K562 (cell line): ENCODE results near the gene FTSJ1. TPM values are rescaled to one million over a fixed set of nuclear protein-coding genes. Genes with fewer than 3 reads are reported as not detected.

Experiments
- DACH1 ChIP-seq: fragments of 450-650 bp; IDR thresholded peaks from 2 replicates; pipeline ENCODE4 v1.6.1; 2018; ENCODE audit not compliant: partially characterized antibody
- ERF ChIP-seq: fragments of 450-650 bp; formaldehyde crosslinking; IDR thresholded peaks from 2 replicates; pipeline ENCODE4 v1.4.0; 2020; ENCODE audit warnings: mild to moderate bottlenecking, mixed read lengths
- EWSR1 ChIP-seq: fragments of 450-650 bp; IDR thresholded peaks from 2 replicates; pipeline ENCODE4 v1.6.1; 2018; ENCODE audit warnings: borderline replicate concordance, mild to moderate bottlenecking, low read depth, moderate library complexity; ENCODE audit not compliant: partially characterized antibody
- IFI16 ChIP-seq: fragments of 250-450 bp; sonication (Bioruptor Pico); IDR thresholded peaks from 2 replicates; pipeline ENCODE4 v2.1.2; 2022; ENCODE audit warnings: mild to moderate bottlenecking, inconsistent platforms
- MEF2A ChIP-seq: IDR thresholded peaks from 2 replicates; pipeline ENCODE4 v1.6.1; 2011; ENCODE audit warnings: low read depth, mild to moderate bottlenecking, low read length, moderate library complexity; ENCODE audit not compliant: control insufficient read depth
- PHTF2 ChIP-seq: fragments of 250-450 bp; sonication (Bioruptor Pico); IDR thresholded peaks from 2 replicates; pipeline ENCODE4 v1.5.0; 2021; ENCODE audit warnings: mild to moderate bottlenecking
- PPARD ChIP-seq: fragments of 250-450 bp; sonication (Bioruptor Pico); IDR thresholded peaks from 2 replicates; pipeline ENCODE4 v1.8.0; 2022; ENCODE audit warnings: inconsistent platforms, mild to moderate bottlenecking, moderate library complexity
- RBM15 ChIP-seq: fragments of 200-400 bp; formaldehyde crosslinking; IDR thresholded peaks from 2 replicates; pipeline ENCODE4 v1.6.1; 2018; ENCODE audit warnings: mild to moderate bottlenecking, low read length, moderate library complexity; ENCODE audit not compliant: insufficient read depth
- SAFB2 ChIP-seq: fragments of 200-400 bp; formaldehyde crosslinking; IDR thresholded peaks from 2 replicates; pipeline ENCODE4 v1.6.1; 2018; ENCODE audit warnings: borderline replicate concordance, low read length, low read depth, moderate library complexity; ENCODE audit not compliant: severe bottlenecking
- SUPT5H ChIP-seq: fragments of 450-650 bp; IDR thresholded peaks from 2 replicates; pipeline ENCODE4 v1.6.1; 2016
- ZFP1 ChIP-seq: fragments of 450-650 bp; formaldehyde crosslinking; IDR thresholded peaks from 2 replicates; pipeline ENCODE4 v1.4.0; 2020; ENCODE audit warnings: mild to moderate bottlenecking, mixed read lengths
- ZNF253 ChIP-seq: fragments of 250-450 bp; sonication (Bioruptor Pico); conservative IDR thresholded peaks from 2 replicates; pipeline ENCODE4 v1.6.1; 2021; ENCODE audit warnings: mild to moderate bottlenecking
- ZNF282 ChIP-seq: sonication (generic); formaldehyde crosslinking; IDR thresholded peaks from 2 replicates; pipeline ENCODE4 v1.8.1; 2023; ENCODE audit warnings: missing genetic modification reagents
- ZNF431 ChIP-seq: sonication (generic); formaldehyde crosslinking; IDR thresholded peaks from 2 replicates; pipeline ENCODE4 v1.8.0; 2022; ENCODE audit warnings: mild to moderate bottlenecking, missing genetic modification reagents
- ZNF444 ChIP-seq: fragments of 250-450 bp; sonication (Bioruptor Pico); IDR thresholded peaks from 2 replicates; pipeline ENCODE4 v1.4.0; 2020; ENCODE audit warnings: mild to moderate bottlenecking, moderate library complexity
- ZNF717 ChIP-seq: fragments of 250-450 bp; sonication (Bioruptor Pico); IDR thresholded peaks from 2 replicates; pipeline ENCODE4 v1.5.0; 2021
- polyA plus RNA-seq, 8 experiments: library from polyadenylated mRNA; depleted of rRNA in 4 of 8; stranded (reverse) in 5 of 8; unstranded in 3 of 8; fragments of >200 nt; fragmentation: Nextera tagmentation in 2 of 8; fragmentation: Illumina TruSeq in 1 of 8; extraction: Ambion mirVana in 2 of 8; extraction: Trizol in 1 of 8; gene quantifications; 2 replicates each; pipeline versions ENCODE4 v1.2.1 to v1.2.3, GENCODE V29; 2011 to 2014; ENCODE audit warnings: inconsistent platforms in 1 of 8, missing spikeins in 1 of 8
- total RNA-seq, 7 experiments: library from RNA; depleted of rRNA in 6 of 7; stranded (reverse); fragments of >200 nt in 6 of 7; fragmentation: Illumina TruSeq in 2 of 7; extraction: Trizol in 2 of 7; gene quantifications; 2 replicates each; pipeline versions ENCODE4 v1.2.1 to v1.2.3, GENCODE V29; 2011 to 2021; ENCODE audit warnings: low replicate concordance in 1 of 7
- TF ChIP-seq, protein P1 (sequence below): fragments of 450-650 bp; IDR thresholded peaks from 2 replicates; pipeline ENCODE4 v1.6.1; 2016; ENCODE audit warnings: mild to moderate bottlenecking
- TF ChIP-seq, protein P2 (sequence below): fragments of 250-450 bp; sonication (Bioruptor Pico); IDR thresholded peaks from 2 replicates; pipeline ENCODE4 v1.4.0; 2020; ENCODE audit warnings: mild to moderate bottlenecking, moderate library complexity
- TF ChIP-seq, protein P3 (sequence below): IDR thresholded peaks from 3 replicates; pipeline ENCODE4 v1.6.1; 2011; ENCODE audit warnings: borderline replicate concordance, mild to moderate bottlenecking; ENCODE audit not compliant: insufficient read length, insufficient read depth
- TF ChIP-seq, protein P4 (sequence below): fragments of 150-350 bp; conservative IDR thresholded peaks from 2 replicates; pipeline ENCODE4 v1.6.1; 2014; ENCODE audit warnings: low read length

FTSJ1 gene
- total and polyA plus RNA-seq, 9 of the 15 experiments (the other 6 are each of a cell fraction or from before 2014, with no cell fraction given), result 12.2 to 95.6 (median 71.6) TPM

DNA sequence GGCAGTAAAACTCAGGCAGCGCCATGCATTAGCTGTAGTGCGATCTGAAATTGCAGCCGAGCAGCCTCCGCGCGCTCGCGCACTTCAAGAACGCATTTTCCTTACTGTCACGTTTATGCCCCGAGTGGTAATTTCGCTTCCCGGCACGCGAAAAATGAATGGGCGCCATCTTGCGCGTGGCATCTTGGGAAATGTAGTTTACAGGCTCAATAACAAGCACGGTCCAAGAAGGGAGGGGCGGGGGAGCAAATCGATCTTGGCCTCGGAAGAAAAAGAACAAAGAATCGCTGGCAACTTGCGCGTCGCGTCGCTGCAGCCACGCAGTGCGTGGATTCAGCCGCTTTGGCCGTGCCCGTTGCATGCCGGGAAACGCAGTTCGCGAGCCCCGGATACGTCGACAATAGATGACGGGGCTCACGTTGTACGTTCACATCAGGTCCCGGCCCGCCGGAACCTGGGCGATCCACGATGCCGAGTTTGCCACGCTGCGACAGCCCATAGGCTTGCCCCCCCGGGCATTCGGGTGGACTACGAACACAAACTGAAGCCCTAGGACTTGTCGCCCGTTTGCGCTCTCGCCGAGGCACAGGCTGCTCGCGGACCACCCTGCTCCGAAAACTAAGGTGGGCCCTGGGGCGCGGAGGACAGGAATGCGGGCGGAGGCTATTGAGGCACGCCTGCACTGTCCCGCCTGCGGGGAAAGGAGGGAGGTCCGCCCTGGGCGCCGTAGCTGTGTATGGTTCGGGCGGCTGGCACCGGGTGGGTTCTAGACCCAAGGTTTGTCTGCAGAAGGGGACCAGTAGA, at the start of gene FTSJ1 (continued):
- TF ChIP-seq, protein P1, sequence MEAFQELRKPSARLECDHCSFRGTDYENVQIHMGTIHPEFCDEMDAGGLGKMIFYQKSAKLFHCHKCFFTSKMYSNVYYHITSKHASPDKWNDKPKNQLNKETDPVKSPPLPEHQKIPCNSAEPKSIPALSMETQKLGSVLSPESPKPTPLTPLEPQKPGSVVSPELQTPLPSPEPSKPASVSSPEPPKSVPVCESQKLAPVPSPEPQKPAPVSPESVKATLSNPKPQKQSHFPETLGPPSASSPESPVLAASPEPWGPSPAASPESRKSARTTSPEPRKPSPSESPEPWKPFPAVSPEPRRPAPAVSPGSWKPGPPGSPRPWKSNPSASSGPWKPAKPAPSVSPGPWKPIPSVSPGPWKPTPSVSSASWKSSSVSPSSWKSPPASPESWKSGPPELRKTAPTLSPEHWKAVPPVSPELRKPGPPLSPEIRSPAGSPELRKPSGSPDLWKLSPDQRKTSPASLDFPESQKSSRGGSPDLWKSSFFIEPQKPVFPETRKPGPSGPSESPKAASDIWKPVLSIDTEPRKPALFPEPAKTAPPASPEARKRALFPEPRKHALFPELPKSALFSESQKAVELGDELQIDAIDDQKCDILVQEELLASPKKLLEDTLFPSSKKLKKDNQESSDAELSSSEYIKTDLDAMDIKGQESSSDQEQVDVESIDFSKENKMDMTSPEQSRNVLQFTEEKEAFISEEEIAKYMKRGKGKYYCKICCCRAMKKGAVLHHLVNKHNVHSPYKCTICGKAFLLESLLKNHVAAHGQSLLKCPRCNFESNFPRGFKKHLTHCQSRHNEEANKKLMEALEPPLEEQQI, result no peak
- TF ChIP-seq SUPT5H, result peak; percentile 56
- no peak for TF ChIP-seq ZNF253
- TF ChIP-seq DACH1, result no peak
- TF ChIP-seq MEF2A, result no peak
- TF ChIP-seq SAFB2, result no peak
- TF ChIP-seq EWSR1, result no peak
- TF ChIP-seq PPARD (CRISPR knock-in tag), result no peak
- TF ChIP-seq, protein P2, sequence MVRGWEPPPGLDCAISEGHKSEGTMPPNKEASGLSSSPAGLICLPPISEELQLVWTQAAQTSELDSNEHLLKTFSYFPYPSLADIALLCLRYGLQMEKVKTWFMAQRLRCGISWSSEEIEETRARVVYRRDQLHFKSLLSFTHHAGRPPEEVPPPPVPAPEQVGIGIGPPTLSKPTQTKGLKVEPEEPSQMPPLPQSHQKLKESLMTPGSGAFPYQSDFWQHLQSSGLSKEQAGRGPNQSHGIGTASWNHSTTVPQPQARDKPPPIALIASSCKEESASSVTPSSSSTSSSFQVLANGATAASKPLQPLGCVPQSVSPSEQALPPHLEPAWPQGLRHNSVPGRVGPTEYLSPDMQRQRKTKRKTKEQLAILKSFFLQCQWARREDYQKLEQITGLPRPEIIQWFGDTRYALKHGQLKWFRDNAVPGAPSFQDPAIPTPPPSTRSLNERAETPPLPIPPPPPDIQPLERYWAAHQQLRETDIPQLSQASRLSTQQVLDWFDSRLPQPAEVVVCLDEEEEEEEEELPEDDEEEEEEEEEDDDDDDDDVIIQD, result no peak
- no peak for TF ChIP-seq ZNF431 (CRISPR knock-in tag)
- no peak for TF ChIP-seq ZFP1
- no peak for TF ChIP-seq ZNF282 (CRISPR knock-in tag)
- TF ChIP-seq, protein P3, sequence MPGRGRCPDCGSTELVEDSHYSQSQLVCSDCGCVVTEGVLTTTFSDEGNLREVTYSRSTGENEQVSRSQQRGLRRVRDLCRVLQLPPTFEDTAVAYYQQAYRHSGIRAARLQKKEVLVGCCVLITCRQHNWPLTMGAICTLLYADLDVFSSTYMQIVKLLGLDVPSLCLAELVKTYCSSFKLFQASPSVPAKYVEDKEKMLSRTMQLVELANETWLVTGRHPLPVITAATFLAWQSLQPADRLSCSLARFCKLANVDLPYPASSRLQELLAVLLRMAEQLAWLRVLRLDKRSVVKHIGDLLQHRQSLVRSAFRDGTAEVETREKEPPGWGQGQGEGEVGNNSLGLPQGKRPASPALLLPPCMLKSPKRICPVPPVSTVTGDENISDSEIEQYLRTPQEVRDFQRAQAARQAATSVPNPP, result no peak
- TF ChIP-seq ERF (CRISPR knock-in tag), result no peak
- no peak for TF ChIP-seq RBM15
- TF ChIP-seq ZNF444 (CRISPR knock-in tag), result no peak
- TF ChIP-seq PHTF2 (CRISPR knock-in tag), result no peak
- TF ChIP-seq, protein P4, sequence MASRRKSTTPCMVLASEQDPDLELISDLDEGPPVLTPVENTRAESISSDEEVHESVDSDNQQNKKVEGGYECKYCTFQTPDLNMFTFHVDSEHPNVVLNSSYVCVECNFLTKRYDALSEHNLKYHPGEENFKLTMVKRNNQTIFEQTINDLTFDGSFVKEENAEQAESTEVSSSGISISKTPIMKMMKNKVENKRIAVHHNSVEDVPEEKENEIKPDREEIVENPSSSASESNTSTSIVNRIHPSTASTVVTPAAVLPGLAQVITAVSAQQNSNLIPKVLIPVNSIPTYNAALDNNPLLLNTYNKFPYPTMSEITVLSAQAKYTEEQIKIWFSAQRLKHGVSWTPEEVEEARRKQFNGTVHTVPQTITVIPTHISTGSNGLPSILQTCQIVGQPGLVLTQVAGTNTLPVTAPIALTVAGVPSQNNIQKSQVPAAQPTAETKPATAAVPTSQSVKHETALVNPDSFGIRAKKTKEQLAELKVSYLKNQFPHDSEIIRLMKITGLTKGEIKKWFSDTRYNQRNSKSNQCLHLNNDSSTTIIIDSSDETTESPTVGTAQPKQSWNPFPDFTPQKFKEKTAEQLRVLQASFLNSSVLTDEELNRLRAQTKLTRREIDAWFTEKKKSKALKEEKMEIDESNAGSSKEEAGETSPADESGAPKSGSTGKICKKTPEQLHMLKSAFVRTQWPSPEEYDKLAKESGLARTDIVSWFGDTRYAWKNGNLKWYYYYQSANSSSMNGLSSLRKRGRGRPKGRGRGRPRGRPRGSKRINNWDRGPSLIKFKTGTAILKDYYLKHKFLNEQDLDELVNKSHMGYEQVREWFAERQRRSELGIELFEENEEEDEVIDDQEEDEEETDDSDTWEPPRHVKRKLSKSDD, result no peak
- no peak for TF ChIP-seq ZNF717
- TF ChIP-seq IFI16 (CRISPR knock-in tag), result no peak
